ENCODE results near the gene MCHR1.

GRCh38 chr22:40653361-40653760, 25.9 kb upstream of the MCHR1 start:
- TF ChIP-seq CTCF (IDR thresholded peaks at IDR 0.05): no peak
- no peak for TF ChIP-seq POLR2A (IDR thresholded peaks at IDR 0.05)
- no peak for TF ChIP-seq POLR2AphosphoS5 (IDR thresholded peaks at IDR 0.05; ENCODE audit: insufficient read depth in 1 of 2, low read depth in 1 of 2)
